ENCODE results near the gene SLC22A23. TPM values are rescaled to one million over a fixed set of nuclear protein-coding genes. Genes with fewer than 3 reads are reported as not detected.

SLC22A23 gene
- total RNA-seq, 1 experiment from 2014 or later: 38.2 TPM

DNA sequence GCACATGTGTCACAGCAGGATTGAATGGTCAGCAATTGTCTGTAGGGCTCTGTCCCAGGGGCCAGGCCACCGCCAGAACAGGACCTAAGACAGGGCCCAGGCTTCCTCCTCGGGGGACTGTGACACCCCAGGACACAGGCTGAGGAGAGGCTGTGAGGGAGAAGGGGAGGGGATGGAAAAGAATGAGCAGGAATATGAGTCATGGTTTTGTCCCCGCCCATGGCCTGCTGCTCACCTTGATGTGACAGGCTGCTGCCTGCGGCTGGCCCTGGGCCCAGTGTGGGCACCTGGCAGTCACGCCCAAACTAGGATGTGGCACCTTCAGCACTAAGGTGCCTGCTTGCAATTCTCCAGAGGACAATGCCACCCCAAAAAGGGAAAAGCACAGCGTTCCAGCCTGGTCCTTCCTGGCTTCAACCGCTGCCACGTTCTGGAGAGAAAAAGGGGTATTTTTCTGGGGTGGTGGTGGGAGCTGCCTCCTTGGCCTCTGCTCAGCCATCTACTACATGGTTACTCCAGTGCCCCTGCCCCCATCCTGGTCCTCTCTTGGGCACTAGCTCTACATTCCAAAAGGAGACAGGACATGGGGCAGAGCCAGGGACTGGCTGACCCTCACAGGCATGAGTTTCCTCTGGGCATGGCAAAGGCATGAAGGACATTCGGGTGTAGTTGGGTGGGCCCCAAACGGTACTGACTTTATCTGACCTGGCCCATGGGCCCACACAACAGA, 93.4 kb downstream of the SLC22A23 start (continued):
- TF ChIP-seq, protein P1, sequence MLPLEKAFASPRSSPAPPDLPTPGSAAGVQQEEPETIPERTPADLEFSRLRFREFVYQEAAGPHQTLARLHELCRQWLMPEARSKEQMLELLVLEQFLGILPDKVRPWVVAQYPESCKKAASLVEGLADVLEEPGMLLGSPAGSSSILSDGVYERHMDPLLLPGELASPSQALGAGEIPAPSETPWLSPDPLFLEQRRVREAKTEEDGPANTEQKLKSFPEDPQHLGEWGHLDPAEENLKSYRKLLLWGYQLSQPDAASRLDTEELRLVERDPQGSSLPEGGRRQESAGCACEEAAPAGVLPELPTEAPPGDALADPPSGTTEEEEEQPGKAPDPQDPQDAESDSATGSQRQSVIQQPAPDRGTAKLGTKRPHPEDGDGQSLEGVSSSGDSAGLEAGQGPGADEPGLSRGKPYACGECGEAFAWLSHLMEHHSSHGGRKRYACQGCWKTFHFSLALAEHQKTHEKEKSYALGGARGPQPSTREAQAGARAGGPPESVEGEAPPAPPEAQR (CRISPR knock-in tag; IDR thresholded peaks at IDR 0.05): no peak
- TF ChIP-seq ZNF317 (CRISPR knock-in tag; IDR thresholded peaks at IDR 0.05; ENCODE audit: borderline replicate concordance, low read depth): no peak
- TF ChIP-seq ZBTB21 (CRISPR knock-in tag; IDR thresholded peaks at IDR 0.05; ENCODE audit: borderline replicate concordance): no peak
- no peak for TF ChIP-seq RORB (CRISPR knock-in tag; IDR thresholded peaks at IDR 0.05)

DNA sequence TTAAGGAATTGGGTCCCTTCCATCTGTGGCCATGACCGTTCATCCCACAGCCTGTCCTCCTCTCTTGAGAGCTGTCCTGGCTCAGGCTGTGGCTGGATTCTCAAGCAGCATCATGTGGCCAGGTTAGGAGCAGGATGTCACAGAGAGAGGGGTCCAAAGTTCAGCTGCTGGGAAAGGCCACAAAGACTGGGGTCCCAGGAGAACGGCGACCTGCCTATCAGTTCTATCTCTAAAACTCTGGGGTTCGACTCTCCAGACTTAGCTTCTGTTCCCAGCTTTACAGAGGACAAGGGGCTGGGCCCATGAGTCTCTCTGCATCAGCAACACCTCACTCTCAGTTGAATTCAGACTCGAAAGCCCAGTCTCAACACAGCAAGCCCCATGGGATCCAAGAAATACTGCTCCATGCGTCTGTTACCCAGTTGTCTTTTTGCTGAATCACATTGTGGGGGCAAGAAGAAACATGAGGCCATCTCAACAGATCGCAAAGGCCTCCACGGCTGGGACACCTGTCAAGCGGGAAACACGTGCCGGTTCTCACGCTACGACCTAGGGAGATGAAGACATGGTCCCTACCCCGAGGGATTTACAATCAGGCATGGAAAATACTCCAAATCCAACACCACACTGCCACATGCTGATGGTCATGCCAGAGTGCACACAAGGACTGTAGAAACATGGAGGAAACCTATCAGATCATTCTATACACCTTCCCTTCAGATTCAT, 95.4 kb downstream of the SLC22A23 start:
- CTCF ChIA-PET: interaction anchor here (0.7 to 1.0 kb wide), 2 partner anchors 10 to 49 kb away, joined by 3 read pairs; no protein-coding TSS in a partner anchor
- Mint-ChIP-seq H3K27me3 (ENCODE audit: low read depth) (no peaks in the 10 kb centered on the region), H3K4me3 (no peak overlapping the region), H3K9me3 (no peaks in the 10 kb centered on the region), H3K4me1 (peaks cover 66% of the 10 kb centered on the region), H3K36me3 (peaks cover 8% of the 10 kb centered on the region; the same call in 1 of the 2 replicates), H3K27ac (peak overlapping the region; percentile 41)
- POLR2A ChIA-PET: interaction anchor here (0.6 kb wide), 1 partner anchor 46 kb away, joined by 3 read pairs; no protein-coding TSS in a partner anchor
- TF ChIP-seq GABPB1 (CRISPR knock-in tag; IDR thresholded peaks at IDR 0.05) (peak; percentile 17; the same call in 1 of the 2 replicates), SMAD3 (CRISPR knock-in tag; IDR thresholded peaks at IDR 0.05; ENCODE audit: borderline replicate concordance) (no peak)
- DNase-seq (ENCODE audit: low spot score): no peak
- ATAC-seq: no peak

DNA sequence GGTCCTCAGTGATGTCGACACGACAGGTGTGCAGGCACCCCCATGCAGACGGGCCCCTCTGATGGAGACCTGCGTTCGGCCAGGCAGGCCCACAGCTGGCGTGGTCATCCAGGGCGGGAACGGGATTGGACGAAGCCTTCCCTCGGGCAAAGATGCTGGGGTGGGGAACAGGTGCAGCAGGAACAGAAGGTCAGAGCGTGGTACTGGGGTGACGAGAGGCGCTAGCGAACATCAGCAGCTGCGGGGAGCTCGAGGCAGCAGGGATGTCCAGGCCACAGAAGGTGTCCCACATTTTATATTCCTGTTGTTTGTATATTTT, 96.2 kb downstream of the SLC22A23 start:
- TF ChIP-seq HMGA2 (CRISPR knock-in tag; IDR thresholded peaks at IDR 0.05) (no peak), ZNF416 (CRISPR knock-in tag; IDR thresholded peaks at IDR 0.05) (no peak), ATF1 (CRISPR knock-in tag; IDR thresholded peaks at IDR 0.05) (no peak), SMAD3 (CRISPR knock-in tag; IDR thresholded peaks at IDR 0.05; ENCODE audit: borderline replicate concordance) (no peak), ELF4 (CRISPR knock-in tag; IDR thresholded peaks at IDR 0.05; ENCODE audit: low read depth) (no peak), ZNF396 (CRISPR knock-in tag; IDR thresholded peaks at IDR 0.05; ENCODE audit: borderline replicate concordance) (no peak), CREM (CRISPR knock-in tag; IDR thresholded peaks at IDR 0.05) (no peak), CBFB (CRISPR knock-in tag; IDR thresholded peaks at IDR 0.05; ENCODE audit: low read depth) (no peak), ZNF263 (CRISPR knock-in tag; IDR thresholded peaks at IDR 0.05; ENCODE audit: low read depth) (no peak)
- TF ChIP-seq, protein P2, sequence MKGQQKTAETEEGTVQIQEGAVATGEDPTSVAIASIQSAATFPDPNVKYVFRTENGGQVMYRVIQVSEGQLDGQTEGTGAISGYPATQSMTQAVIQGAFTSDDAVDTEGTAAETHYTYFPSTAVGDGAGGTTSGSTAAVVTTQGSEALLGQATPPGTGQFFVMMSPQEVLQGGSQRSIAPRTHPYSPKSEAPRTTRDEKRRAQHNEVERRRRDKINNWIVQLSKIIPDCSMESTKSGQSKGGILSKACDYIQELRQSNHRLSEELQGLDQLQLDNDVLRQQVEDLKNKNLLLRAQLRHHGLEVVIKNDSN (CRISPR knock-in tag; IDR thresholded peaks at IDR 0.05): no peak
- TF ChIP-seq, protein P1 (CRISPR knock-in tag; IDR thresholded peaks at IDR 0.05): no peak
- TF ChIP-seq, protein P3, sequence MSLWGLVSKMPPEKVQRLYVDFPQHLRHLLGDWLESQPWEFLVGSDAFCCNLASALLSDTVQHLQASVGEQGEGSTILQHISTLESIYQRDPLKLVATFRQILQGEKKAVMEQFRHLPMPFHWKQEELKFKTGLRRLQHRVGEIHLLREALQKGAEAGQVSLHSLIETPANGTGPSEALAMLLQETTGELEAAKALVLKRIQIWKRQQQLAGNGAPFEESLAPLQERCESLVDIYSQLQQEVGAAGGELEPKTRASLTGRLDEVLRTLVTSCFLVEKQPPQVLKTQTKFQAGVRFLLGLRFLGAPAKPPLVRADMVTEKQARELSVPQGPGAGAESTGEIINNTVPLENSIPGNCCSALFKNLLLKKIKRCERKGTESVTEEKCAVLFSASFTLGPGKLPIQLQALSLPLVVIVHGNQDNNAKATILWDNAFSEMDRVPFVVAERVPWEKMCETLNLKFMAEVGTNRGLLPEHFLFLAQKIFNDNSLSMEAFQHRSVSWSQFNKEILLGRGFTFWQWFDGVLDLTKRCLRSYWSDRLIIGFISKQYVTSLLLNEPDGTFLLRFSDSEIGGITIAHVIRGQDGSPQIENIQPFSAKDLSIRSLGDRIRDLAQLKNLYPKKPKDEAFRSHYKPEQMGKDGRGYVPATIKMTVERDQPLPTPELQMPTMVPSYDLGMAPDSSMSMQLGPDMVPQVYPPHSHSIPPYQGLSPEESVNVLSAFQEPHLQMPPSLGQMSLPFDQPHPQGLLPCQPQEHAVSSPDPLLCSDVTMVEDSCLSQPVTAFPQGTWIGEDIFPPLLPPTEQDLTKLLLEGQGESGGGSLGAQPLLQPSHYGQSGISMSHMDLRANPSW (CRISPR knock-in tag; conservative IDR thresholded peaks at IDR 0.05; ENCODE audit: low read depth): no peak
- TF ChIP-seq, protein P4, sequence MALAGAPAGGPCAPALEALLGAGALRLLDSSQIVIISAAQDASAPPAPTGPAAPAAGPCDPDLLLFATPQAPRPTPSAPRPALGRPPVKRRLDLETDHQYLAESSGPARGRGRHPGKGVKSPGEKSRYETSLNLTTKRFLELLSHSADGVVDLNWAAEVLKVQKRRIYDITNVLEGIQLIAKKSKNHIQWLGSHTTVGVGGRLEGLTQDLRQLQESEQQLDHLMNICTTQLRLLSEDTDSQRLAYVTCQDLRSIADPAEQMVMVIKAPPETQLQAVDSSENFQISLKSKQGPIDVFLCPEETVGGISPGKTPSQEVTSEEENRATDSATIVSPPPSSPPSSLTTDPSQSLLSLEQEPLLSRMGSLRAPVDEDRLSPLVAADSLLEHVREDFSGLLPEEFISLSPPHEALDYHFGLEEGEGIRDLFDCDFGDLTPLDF (CRISPR knock-in tag; IDR thresholded peaks at IDR 0.05): no peak
- TF ChIP-seq, protein P5, sequence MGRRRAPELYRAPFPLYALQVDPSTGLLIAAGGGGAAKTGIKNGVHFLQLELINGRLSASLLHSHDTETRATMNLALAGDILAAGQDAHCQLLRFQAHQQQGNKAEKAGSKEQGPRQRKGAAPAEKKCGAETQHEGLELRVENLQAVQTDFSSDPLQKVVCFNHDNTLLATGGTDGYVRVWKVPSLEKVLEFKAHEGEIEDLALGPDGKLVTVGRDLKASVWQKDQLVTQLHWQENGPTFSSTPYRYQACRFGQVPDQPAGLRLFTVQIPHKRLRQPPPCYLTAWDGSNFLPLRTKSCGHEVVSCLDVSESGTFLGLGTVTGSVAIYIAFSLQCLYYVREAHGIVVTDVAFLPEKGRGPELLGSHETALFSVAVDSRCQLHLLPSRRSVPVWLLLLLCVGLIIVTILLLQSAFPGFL (CRISPR knock-in tag; IDR thresholded peaks at IDR 0.05; ENCODE audit: borderline replicate concordance): no peak
- DNase-seq (ENCODE audit: low spot score) (no peak), ATAC-seq (no peak)
- H3K4me1 Mint-ChIP-seq: peaks cover 70% of the 10 kb centered on the region
- no peaks in the 10 kb centered on the region for H3K27me3 Mint-ChIP-seq (ENCODE audit: low read depth)
- no peak overlapping the region for H3K27ac Mint-ChIP-seq
- POLR2A ChIA-PET: interaction anchor here (0.6 kb wide), 1 partner anchor 45 kb away, joined by 3 read pairs; no protein-coding TSS in a partner anchor
- no peaks in the 10 kb centered on the region for H3K9me3 Mint-ChIP-seq
- no peak overlapping the region for H3K4me3 Mint-ChIP-seq
- H3K36me3 Mint-ChIP-seq: peaks cover 8% of the 10 kb centered on the region; the same call in 1 of the 2 replicates
- CTCF ChIA-PET: interaction anchor here (0.7 kb wide), 1 partner anchor 50 kb away, joined by 3 read pairs; no protein-coding TSS in a partner anchor
